Measurements from ENCODE around the gene CACNB4.

DNA sequence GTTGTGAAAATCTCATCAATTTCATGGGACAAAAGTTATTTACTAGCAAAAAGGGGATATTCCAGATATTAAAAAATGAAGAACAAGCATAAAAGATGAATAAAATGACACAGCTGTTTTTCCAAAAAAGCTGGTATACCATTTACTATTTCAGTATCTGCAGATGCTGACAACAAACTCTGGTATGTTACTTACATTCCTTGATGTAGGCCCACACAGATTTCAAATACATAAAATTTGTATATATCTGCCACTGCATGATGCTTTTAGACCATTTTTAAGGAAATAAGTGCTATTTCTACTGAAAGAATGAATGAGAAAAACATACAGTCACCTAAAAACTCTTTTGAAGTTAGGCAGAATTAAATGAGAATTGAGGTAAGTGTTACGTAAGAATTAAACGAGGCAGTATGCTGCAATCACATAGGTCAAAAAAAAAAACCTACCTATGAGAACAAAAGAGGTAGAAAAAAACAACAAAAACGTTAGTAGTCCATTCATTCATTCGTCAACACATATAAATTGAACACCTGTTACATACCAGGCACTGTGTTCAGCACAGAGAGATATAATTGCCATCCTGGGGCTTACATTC is 303.1 kb downstream of the CACNB4 start:
- TF ChIP-seq NRF1 (conservative IDR thresholded peaks at IDR 0.05; ENCODE audit: low read depth, low read length): no peak
- no peak for TF ChIP-seq NFXL1 (IDR thresholded peaks at IDR 0.05; ENCODE audit: borderline replicate concordance)
- no peak for TF ChIP-seq ZBED1 (IDR thresholded peaks at IDR 0.05; ENCODE audit: borderline replicate concordance)
- TF ChIP-seq, protein P1, sequence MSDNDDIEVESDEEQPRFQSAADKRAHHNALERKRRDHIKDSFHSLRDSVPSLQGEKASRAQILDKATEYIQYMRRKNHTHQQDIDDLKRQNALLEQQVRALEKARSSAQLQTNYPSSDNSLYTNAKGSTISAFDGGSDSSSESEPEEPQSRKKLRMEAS (IDR thresholded peaks at IDR 0.05; ENCODE audit: low read depth, low read length): no peak
- TF ChIP-seq YY1 (IDR thresholded peaks at IDR 0.05; ENCODE audit: low read depth, low read length): no peak
- TF ChIP-seq POU2F2 (IDR thresholded peaks at IDR 0.05; ENCODE audit: borderline replicate concordance, low read depth, low read length): no peak
- TF ChIP-seq, protein P2, sequence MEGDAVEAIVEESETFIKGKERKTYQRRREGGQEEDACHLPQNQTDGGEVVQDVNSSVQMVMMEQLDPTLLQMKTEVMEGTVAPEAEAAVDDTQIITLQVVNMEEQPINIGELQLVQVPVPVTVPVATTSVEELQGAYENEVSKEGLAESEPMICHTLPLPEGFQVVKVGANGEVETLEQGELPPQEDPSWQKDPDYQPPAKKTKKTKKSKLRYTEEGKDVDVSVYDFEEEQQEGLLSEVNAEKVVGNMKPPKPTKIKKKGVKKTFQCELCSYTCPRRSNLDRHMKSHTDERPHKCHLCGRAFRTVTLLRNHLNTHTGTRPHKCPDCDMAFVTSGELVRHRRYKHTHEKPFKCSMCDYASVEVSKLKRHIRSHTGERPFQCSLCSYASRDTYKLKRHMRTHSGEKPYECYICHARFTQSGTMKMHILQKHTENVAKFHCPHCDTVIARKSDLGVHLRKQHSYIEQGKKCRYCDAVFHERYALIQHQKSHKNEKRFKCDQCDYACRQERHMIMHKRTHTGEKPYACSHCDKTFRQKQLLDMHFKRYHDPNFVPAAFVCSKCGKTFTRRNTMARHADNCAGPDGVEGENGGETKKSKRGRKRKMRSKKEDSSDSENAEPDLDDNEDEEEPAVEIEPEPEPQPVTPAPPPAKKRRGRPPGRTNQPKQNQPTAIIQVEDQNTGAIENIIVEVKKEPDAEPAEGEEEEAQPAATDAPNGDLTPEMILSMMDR (IDR thresholded peaks at IDR 0.05 in 2 of 3, conservative IDR thresholded peaks at IDR 0.05 in 1 of 3; ENCODE audit: control insufficient read depth in 2 of 3, extremely low read depth in 1 of 3, insufficient read depth in 1 of 3, low read depth in 3 of 3, low read length in 3 of 3): no peak
- TF ChIP-seq, protein P3, sequence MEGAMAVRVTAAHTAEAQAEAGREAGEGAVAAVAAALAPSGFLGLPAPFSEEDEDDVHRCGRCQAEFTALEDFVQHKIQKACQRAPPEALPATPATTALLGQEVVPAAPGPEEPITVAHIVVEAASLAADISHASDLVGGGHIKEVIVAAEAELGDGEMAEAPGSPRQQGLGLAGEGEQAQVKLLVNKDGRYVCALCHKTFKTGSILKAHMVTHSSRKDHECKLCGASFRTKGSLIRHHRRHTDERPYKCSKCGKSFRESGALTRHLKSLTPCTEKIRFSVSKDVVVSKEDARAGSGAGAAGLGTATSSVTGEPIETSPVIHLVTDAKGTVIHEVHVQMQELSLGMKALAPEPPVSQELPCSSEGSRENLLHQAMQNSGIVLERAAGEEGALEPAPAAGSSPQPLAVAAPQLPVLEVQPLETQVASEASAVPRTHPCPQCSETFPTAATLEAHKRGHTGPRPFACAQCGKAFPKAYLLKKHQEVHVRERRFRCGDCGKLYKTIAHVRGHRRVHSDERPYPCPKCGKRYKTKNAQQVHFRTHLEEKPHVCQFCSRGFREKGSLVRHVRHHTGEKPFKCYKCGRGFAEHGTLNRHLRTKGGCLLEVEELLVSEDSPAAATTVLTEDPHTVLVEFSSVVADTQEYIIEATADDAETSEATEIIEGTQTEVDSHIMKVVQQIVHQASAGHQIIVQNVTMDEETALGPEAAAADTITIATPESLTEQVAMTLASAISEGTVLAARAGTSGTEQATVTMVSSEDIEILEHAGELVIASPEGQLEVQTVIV (IDR thresholded peaks at IDR 0.05; ENCODE audit: borderline replicate concordance, partially characterized antibody): no peak
- TF ChIP-seq EZH2 (IDR thresholded peaks at IDR 0.05; ENCODE audit: borderline replicate concordance, control insufficient read depth, low read depth, low read length): no peak
- no peak for TF ChIP-seq TCF12 (IDR thresholded peaks at IDR 0.05; ENCODE audit: low read depth, low read length)
- no peak for TF ChIP-seq MYB (IDR thresholded peaks at IDR 0.05; ENCODE audit: borderline replicate concordance, low read depth, low read length)
- TF ChIP-seq POLR2A (IDR thresholded peaks at IDR 0.05; ENCODE audit: low read depth, low read length): no peak
